Measurements from ENCODE around the gene NPIPB8.
"Not testable (repeated sequence)": the region's sequence is repeated elsewhere in the genome, so short reads cannot be mapped to it uniquely, and the experiment has no call there.

NPIPB8 gene

GRCh38 chr16:28636093-28636823 is 1.6 kb upstream of the NPIPB8 start:
- not testable (repeated sequence) for DNase-seq

- DNase-seq: not testable (repeated sequence)
These were observed 494 bp downstream of the NPIPB8 start for GRCh38 chr16:28638359-28638758.

DNA sequence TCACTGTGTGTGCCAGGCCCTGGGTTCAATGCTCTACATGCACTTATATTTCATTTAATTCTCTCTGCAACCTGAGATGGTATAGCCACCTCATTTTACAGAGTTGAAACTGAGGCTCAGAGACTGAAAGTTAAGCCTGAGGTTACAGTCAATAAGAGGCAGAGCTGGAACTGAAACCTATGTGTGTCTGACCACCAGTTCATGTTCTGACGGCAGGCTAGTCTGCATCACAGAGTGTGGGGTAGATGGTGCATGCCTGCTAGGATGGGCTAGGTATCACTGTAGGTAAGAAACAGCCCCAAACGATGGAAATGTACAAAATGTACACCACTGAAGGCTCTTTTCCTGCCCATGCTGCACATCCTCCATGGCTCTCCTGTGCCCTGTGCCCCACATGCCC is 2.1 kb downstream of the NPIPB8 start:
- not testable (repeated sequence) for DNase-seq

GRCh38 chr16:28666264-28666663 is 28.4 kb downstream of the NPIPB8 start:
- DNase-seq: not testable (repeated sequence)

DNA sequence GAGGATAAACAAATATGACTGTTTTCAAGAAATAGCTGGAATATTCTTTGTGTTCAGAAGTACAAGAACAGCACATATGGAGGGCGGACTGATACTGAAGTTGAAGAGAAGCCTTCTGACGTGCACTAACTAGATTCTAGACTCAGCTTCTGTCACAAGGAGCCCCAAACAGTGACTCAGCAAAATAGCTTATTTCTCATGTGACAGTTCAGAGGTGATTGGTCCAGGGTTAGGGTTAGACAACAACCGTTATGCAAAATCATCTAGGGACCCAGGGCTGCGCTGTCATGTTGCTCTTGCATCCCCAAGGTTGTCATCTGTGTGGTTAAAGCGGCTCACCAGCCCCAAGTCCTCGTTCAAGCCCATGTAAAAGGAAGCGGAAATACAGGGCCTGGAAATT is 29.6 kb downstream of the NPIPB8 start:
- not testable (repeated sequence) for DNase-seq

GRCh38 chr16:28668199-28668598 is 30.3 kb downstream of the NPIPB8 start:
- DNase-seq: not testable (repeated sequence)

DNA sequence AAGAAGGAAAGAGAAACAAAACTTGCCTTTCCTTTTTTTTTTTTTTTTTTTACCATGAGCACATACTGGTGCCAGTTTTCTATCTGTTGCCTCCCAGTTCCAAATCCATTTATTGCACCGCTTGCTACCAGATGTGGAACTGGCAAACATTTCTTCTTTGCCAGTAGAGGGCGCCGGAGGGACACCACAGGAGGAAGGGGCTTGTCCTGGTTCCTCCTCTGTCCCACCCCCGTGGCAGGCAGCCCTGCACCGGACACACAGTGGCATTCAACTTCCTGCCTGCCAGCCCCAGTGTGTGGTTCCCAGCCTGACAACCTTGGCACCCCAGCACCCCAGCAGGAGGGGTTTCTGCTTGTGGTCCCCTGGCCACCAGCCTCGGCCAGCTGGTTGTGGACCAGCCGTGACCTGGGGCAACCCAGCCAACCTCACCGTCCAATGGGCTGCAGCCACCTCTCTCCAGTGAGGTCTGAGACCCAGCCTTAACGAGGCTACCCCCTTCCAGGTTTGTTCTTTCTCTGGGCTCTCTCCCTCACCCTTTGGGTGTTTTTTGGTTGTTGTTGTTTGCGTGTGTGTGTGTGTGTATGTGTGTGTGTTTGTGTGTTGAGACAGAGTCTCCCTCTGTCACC is 50.6 kb downstream of the NPIPB8 start:
- not testable (repeated sequence) for DNase-seq

DNA sequence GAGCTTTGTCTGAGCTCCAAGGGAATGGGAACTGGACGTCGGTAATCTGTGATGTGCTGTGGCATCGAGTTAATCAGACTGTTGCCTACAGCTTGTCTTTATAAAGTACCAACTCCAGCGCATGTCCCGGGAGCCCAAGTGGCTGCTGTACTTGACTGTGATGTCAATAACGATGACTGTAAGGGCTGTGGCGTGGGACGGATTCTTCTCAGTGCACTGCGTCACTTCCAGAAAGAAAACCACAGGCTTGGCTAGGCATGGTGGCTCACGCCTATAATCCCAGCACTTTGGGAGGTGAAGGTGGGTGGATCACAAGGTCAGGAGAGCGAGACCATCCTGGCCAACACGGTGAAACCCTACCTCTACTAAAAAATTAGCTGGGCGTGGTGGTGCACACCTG is 51.6 kb downstream of the NPIPB8 start:
- DNase-seq: not testable (repeated sequence)

- DNase-seq: not testable (repeated sequence)
These were observed 53.9 kb downstream of the NPIPB8 start for GRCh38 chr16:28691722-28692121.

DNA sequence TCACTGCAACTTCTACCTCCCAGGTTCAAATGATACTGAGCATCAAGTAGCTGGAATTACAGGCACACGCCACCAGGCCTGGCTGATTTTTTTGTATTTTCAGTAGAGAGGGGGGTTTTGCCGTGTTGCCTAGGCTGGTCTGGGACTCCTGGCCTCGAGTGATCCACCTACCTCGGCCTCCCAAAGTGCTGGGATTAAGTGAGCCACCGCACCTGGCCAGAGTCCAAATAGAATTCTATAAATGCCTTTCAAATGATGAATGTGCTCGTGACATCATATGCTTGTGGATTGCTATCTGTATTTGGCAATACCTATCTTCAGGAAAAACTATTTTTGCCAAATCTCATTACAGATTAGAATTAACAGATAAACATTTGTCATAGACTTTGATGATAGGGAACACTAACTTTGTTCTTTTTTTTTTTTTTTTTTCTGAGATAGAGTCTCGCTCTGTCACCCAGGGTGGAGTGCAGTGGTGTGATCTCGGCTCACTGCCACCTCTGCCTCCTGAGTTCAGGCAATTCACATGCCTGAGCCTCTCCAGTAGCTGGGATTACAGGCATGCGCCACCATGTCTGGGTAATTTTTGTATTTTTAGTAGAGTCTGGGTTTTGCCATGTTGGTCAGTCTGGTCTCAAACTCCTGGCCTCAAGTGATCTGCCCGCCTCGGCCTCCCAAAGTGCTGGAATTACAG is 55.5 kb downstream of the NPIPB8 start:
- DNase-seq: not testable (repeated sequence)

DNA sequence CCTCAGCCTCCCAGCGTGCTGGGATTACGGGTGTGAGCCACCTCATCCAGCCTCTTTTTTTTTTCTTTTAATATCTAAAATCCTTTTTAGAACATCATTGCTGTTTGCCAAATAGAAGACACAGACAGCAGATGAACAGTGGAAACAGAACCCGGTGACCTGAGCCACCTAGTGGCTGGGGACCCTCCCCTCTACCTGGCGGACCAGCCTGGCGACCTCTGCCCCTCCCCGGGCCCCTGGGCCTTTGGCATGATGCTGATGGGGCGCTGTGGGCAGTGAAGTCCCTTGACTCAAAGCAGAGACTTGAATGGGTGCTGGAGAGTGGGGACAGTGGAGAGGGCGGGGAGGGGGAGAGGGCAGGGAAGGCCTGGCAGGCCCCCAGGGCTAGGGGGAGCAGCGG is 61.9 kb downstream of the NPIPB8 start:
- not testable (repeated sequence) for DNase-seq

DNA sequence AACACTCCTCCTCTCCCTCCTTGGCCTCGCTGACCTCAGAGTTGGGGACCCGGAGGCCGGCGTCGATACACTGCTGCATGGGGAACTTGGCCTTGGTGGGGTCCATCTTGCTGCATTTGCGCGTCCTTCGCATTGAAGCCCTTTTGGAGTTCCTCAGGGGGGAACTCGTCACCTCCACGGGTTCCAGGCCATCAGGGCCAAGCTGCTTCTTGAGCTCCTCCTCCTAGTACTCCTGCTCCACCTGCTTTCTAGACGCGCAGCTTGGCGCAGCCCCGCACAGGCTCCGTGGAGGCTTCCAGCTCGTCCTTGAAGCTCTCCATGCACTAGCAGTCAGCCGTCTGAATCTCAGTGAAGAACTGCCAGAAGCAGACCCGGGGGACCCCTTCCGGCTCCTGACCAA is 62.5 kb downstream of the NPIPB8 start:
- DNase-seq: not testable (repeated sequence)

- not testable (repeated sequence) for DNase-seq
These were observed 63.5 kb downstream of the NPIPB8 start for GRCh38 chr16:28701384-28701783.

DNA sequence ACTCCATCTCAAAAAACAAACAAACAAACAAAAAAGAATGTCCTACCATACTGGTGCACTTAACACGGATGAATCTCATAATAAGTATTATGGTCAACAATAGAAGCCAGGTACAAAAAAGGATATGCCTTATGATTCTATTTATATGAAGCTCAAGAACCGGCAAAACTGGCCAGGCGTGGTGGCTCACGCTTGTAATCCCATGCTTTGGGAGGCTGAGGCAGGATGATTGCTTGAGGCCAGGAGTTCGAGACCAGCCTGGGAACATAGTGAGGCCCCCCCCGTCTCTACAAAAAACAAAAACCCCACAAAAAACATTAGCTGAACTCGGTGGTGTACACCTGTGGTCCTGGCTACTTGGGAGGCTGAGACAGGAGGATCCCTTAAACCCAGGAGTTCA is 66.4 kb downstream of the NPIPB8 start:
- DNase-seq: not testable (repeated sequence)

Measured in CD4-positive, alpha-beta T cell treated with Interleukin-17A for 4 hours (primary cell).